IMR-90 (cell line): ENCODE data around the gene SCAF1. TPM values are rescaled to one million over a fixed set of nuclear protein-coding genes. Genes with fewer than 3 reads are reported as not detected.

ENCODE experiments used
- ATAC-seq: fragments of 200-7000 bp; cut with Tn5 transposase; 2 replicates; pipeline ENCODE4 v1.9.1; 2020; ENCODE audit warnings: low read depth, mild to moderate bottlenecking, moderate library complexity
- BruUV-seq: library from RNA; stranded (reverse); fragments of 400-500 nt; replicated peaks from 2 replicates; lab custom pipeline; 2021; lab: Mats Ljungman, UMichigan
- CTCF ChIA-PET: fragments of 300-600 bp; formaldehyde crosslinking; extraction: SDS; loops from one replicate; lab custom pipeline; 2021; ENCODE audit warnings: antibody characterized with exemption; lab: Yijun Ruan, JAX
- POLR2A ChIA-PET: fragments of 300-600 bp; sonication (Branson Sonifier 250); formaldehyde crosslinking; loops from one replicate; lab custom pipeline; 2022; ENCODE audit warnings: antibody characterized with exemption; ENCODE audit not compliant: unreplicated experiment; lab: Charles Lee
- DNase-seq: peaks from one replicate; pipeline ENCODE4 v3.0.0; 2013
- H2AFZ ChIP-seq: replicated peaks from 2 replicates; pipeline ENCODE3; 2013; ENCODE audit warnings: low read length, mild to moderate bottlenecking; ENCODE audit not compliant: poor library complexity
- H2AK5ac ChIP-seq: 2 replicates; pipeline ENCODE4 v1.6.1; 2013; ENCODE audit warnings: low read depth, low read length, inconsistent platforms
- H2AK9ac ChIP-seq: replicated peaks from 2 replicates; pipeline ENCODE3; 2013; ENCODE audit warnings: mild to moderate bottlenecking, low read depth, low read length, moderate library complexity; ENCODE audit not compliant: poor library complexity
- H2BK120ac ChIP-seq: 2 replicates; pipeline ENCODE4 v1.6.1; 2013; ENCODE audit warnings: low read depth, low read length, inconsistent platforms
- H2BK15ac ChIP-seq: 3 replicates; pipeline ENCODE4 v1.6.1; 2013; ENCODE audit warnings: low read depth, low read length, inconsistent platforms
- H2BK20ac ChIP-seq: 2 replicates; pipeline ENCODE4 v1.6.1; 2013; ENCODE audit warnings: low read depth, mild to moderate bottlenecking, inconsistent platforms, low read length, moderate library complexity
- H2BK5ac ChIP-seq: 2 replicates; pipeline ENCODE4 v1.6.1; 2013; ENCODE audit warnings: mild to moderate bottlenecking, low read depth, low read length, inconsistent platforms; ENCODE audit not compliant: poor library complexity, severe bottlenecking
- H3K14ac ChIP-seq: replicated peaks from 2 replicates; pipeline ENCODE4 v1.6.1; 2013; ENCODE audit warnings: low read depth, low read length, inconsistent platforms
- H3K18ac ChIP-seq: 2 replicates; pipeline ENCODE4 v1.6.1; 2013; ENCODE audit warnings: low read depth, low read length, control low read depth
- H3K23ac ChIP-seq: 2 replicates; pipeline ENCODE4 v1.6.1; 2013; ENCODE audit warnings: low read depth, low read length, inconsistent platforms
- H3K27ac ChIP-seq: 2 replicates; pipeline ENCODE4 v1.5.1; 2013; ENCODE audit warnings: mild to moderate bottlenecking, control low read depth, low read length; ENCODE audit not compliant: insufficient read depth
- H3K27me3 ChIP-seq: 2 replicates; pipeline ENCODE4 v1.6.1; 2013; ENCODE audit warnings: low read length; ENCODE audit not compliant: control insufficient read depth, insufficient read depth
- H3K36me3 ChIP-seq: 2 replicates; pipeline ENCODE4 v1.6.1; 2013; ENCODE audit warnings: low read length, mixed read lengths; ENCODE audit not compliant: control insufficient read depth, insufficient read depth
- H3K4ac ChIP-seq: 2 replicates; pipeline ENCODE4 v1.6.1; 2013; ENCODE audit warnings: low read depth, low read length, inconsistent platforms
- H3K4me1 ChIP-seq: 2 replicates; pipeline ENCODE4 v1.6.1; 2013; ENCODE audit warnings: low read length, mixed read lengths; ENCODE audit not compliant: control insufficient read depth, insufficient read depth
- H3K4me2 ChIP-seq: 2 replicates; pipeline ENCODE4 v1.6.1; 2013; ENCODE audit warnings: low read depth, mild to moderate bottlenecking, control low read depth, low read length, moderate library complexity
- H3K4me3 ChIP-seq: 2 replicates; pipeline ENCODE4 v1.5.1; 2013; ENCODE audit warnings: low read depth, mild to moderate bottlenecking, control low read depth, low read length, moderate library complexity; ENCODE audit not compliant: insufficient read depth
- H3K56ac ChIP-seq: 2 replicates; pipeline ENCODE4 v1.6.1; 2013; ENCODE audit warnings: low read length, inconsistent platforms; ENCODE audit not compliant: insufficient read depth; ENCODE audit errors: extremely low read depth
- H3K79me1 ChIP-seq, 2 experiments: 2 replicates each; pipeline ENCODE4 v1.6.1; 2013; ENCODE audit warnings: low read length in 2 of 2, inconsistent platforms in 1 of 2, low read depth in 1 of 2
- H3K9ac ChIP-seq: 2 replicates; pipeline ENCODE4 v1.6.1; 2013; ENCODE audit warnings: low read depth, low read length, control low read depth
- H3K9me1 ChIP-seq: 2 replicates; pipeline ENCODE4 v1.6.1; 2013; ENCODE audit warnings: low read length, inconsistent platforms; ENCODE audit not compliant: insufficient read depth
- H3K9me3 ChIP-seq: 2 replicates; pipeline ENCODE4 v1.6.1; 2013; ENCODE audit warnings: low read length; ENCODE audit not compliant: control insufficient read depth, insufficient read depth
- H4K20me1 ChIP-seq: 2 replicates; pipeline ENCODE4 v1.6.1; 2013; ENCODE audit warnings: low read length, inconsistent platforms; ENCODE audit not compliant: insufficient read depth
- H4K5ac ChIP-seq: 2 replicates; pipeline ENCODE4 v1.6.1; 2013; ENCODE audit warnings: mild to moderate bottlenecking, low read depth, low read length, control low read depth
- H4K8ac ChIP-seq, 2 experiments: 2 replicates each; pipeline ENCODE4 v1.6.1; 2013; ENCODE audit warnings: low read depth in 2 of 2, low read length in 2 of 2, control low read depth in 1 of 2, inconsistent platforms in 1 of 2
- H4K91ac ChIP-seq: 2 replicates; pipeline ENCODE4 v1.6.1; 2013; ENCODE audit warnings: low read depth, low read length, inconsistent platforms; ENCODE audit not compliant: insufficient read depth
- FOS ChIP-seq: fragments of 150-350 bp; IDR thresholded peaks from 2 replicates; pipeline ENCODE4 v1.6.1; 2016; ENCODE audit warnings: low read depth, low read length
- MAFK ChIP-seq: IDR thresholded peaks from 2 replicates; pipeline ENCODE4 v1.6.1; 2012; ENCODE audit warnings: low read depth, low read length, improper control_type of control experiment
- MAZ ChIP-seq: IDR thresholded peaks from 2 replicates; pipeline ENCODE4 v1.6.1; 2012; ENCODE audit warnings: low read depth, mild to moderate bottlenecking, low read length, improper control_type of control experiment, moderate library complexity, borderline replicate concordance
- MXI1 ChIP-seq: IDR thresholded peaks from 2 replicates; pipeline ENCODE4 v1.6.1; 2012; ENCODE audit warnings: low read depth, mild to moderate bottlenecking, low read length, moderate library complexity, borderline replicate concordance
- POLR2A ChIP-seq: IDR thresholded peaks from 2 replicates; pipeline ENCODE4 v1.6.1; 2012; ENCODE audit warnings: mild to moderate bottlenecking, low read depth, low read length
- RAD21 ChIP-seq: IDR thresholded peaks from 2 replicates; pipeline ENCODE4 v1.6.1; 2012; ENCODE audit warnings: low read length, improper control_type of control experiment
- RCOR1 ChIP-seq: IDR thresholded peaks from 2 replicates; pipeline ENCODE4 v1.6.1; 2012; ENCODE audit warnings: mild to moderate bottlenecking, low read length, improper control_type of control experiment; ENCODE audit not compliant: insufficient replicate concordance
- RFX5 ChIP-seq: IDR thresholded peaks from 2 replicates; pipeline ENCODE4 v1.8.0; 2012; ENCODE audit warnings: low read depth, mild to moderate bottlenecking, low read length, moderate library complexity
- SMC3 ChIP-seq: fragments of 150-350 bp; IDR thresholded peaks from 2 replicates; pipeline ENCODE4 v1.6.1; 2016; ENCODE audit warnings: low read depth, mild to moderate bottlenecking, antibody characterized with exemption, low read length, moderate library complexity
- WGBS, 2 experiments: methylation state at CpG; one replicate each; pipeline versions ENCODE4 v1.1.5 to v1.1.7; 2013; ENCODE audit warnings: missing lambda C conversion rate in 2 of 2; ENCODE audit not compliant: insufficient read length in 1 of 2; ENCODE audit errors: extremely low coverage in 2 of 2; 5-methylcytosine and 5-hydroxymethylcytosine counted together
- dilution Hi-C: fragments of 300-500 bp; cut with HindIII; formaldehyde crosslinking; loops from one replicate; pipeline ENCODE4 v1.14.3; 2018; ENCODE audit warnings: low sequenced_read_pairs; ENCODE audit not compliant: unreplicated experiment
- in situ Hi-C: fragments of 300-500 bp; cut with MboI; formaldehyde crosslinking; loops from 3 replicates; pipeline ENCODE4 v1.14.3; 2019; ENCODE audit warnings: low sequenced_read_pairs, inconsistent platforms, mixed read lengths
- intact Hi-C: fragments of 100-400 bp; cut with micrococcal nuclease; formaldehyde crosslinking; loops from 2 replicates; pipeline ENCODE4 v1.10.0; 2022
- polyA plus RNA-seq, 3 experiments: library from polyadenylated mRNA; depleted of rRNA; stranded (reverse); fragments of >200 nt; gene quantifications; 2 replicates each; pipeline ENCODE4 v1.2.3, GENCODE V29; 2012; ENCODE audit warnings: low replicate concordance in 1 of 3
- total RNA-seq: library from RNA; depleted of rRNA; stranded (reverse); fragments of >200 nt; gene quantifications from 2 replicates; pipeline ENCODE4 v1.2.3, GENCODE V29; 2012
- TF ChIP-seq, protein P1 (sequence below): conservative IDR thresholded peaks from 2 replicates; pipeline ENCODE4 v1.5.1; 2012; ENCODE audit warnings: mild to moderate bottlenecking, low read depth, low read length, improper control_type of control experiment

Gene SCAF1
- total and polyA plus RNA-seq, 2 of the 4 experiments (the other 2 are of a cell fraction): 2.2 to 14.8 TPM

DNA sequence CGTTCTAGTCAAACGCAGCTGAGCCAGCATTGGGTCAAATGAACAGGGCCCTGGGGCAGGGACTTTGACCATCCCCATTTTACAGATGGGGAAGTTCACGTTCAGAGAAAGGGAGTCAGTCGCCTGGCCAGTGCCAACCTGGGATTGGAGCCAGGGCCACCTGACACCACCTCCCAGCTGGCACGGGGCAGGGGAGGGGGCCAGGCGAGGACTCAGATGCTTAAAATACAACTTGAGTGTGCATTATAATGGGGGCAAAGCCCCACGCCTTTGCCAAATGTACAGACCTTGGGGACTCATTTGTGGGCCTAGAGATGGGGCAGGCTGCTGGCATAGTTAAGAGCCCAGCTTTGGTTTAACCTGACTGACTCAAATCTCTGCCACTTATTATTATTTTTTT lies 36.4 kb upstream of the SCAF1 start:
- Histone ChIP-seq H3K4ac (no peak overlapping the region), H2BK120ac (no peak overlapping the region), H3K23ac (no peak overlapping the region), H2AK9ac (no peak overlapping the region), H3K36me3 (peaks cover 64% of the 10 kb centered on the region), H3K9me1 (no peaks in the 10 kb centered on the region; the same call in 1 of the 2 replicates), H2AFZ (no peak overlapping the region), H3K4me3 (no peak overlapping the region), H4K20me1 (peaks cover 39% of the 10 kb centered on the region), H2BK20ac (no peak overlapping the region), H4K5ac (no peak overlapping the region), H3K14ac (no peak overlapping the region), H4K8ac (no peak overlapping the region), H3K18ac (no peak overlapping the region), H3K27me3 (no peaks in the 10 kb centered on the region), H2AK5ac (no peak overlapping the region), H2BK5ac (no peak overlapping the region), H3K9me3 (no peaks in the 10 kb centered on the region), H3K56ac (no peak overlapping the region), H3K4me2 (no peak overlapping the region), H2BK15ac (no peak overlapping the region), H3K4me1 (no peaks in the 10 kb centered on the region), H3K27ac (no peak overlapping the region), H4K91ac (no peak overlapping the region), H3K79me1 (peaks cover 19 to 70% of the 10 kb centered on the region in 2 experiments), H3K9ac (no peak overlapping the region)
- ATAC-seq (no peak), DNase-seq (no peak)
- TF ChIP-seq MXI1 (no peak), SMC3 (no peak), POLR2A (no peak), MAZ (no peak), RFX5 (no peak), RAD21 (no peak), MAFK (no peak), FOS (no peak), RCOR1 (no peak)
- TF ChIP-seq, protein P1, sequence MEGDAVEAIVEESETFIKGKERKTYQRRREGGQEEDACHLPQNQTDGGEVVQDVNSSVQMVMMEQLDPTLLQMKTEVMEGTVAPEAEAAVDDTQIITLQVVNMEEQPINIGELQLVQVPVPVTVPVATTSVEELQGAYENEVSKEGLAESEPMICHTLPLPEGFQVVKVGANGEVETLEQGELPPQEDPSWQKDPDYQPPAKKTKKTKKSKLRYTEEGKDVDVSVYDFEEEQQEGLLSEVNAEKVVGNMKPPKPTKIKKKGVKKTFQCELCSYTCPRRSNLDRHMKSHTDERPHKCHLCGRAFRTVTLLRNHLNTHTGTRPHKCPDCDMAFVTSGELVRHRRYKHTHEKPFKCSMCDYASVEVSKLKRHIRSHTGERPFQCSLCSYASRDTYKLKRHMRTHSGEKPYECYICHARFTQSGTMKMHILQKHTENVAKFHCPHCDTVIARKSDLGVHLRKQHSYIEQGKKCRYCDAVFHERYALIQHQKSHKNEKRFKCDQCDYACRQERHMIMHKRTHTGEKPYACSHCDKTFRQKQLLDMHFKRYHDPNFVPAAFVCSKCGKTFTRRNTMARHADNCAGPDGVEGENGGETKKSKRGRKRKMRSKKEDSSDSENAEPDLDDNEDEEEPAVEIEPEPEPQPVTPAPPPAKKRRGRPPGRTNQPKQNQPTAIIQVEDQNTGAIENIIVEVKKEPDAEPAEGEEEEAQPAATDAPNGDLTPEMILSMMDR: no peak
- intact Hi-C loops (no loop called here), dilution Hi-C loops (no loop called here), in situ Hi-C loops (no loop called here)
- POLR2A ChIA-PET: no interaction called here
- no CpG with 5 or more reads among the region's 7 CpGs for WGBS, 2 experiments
- BruUV-seq: no TSS peak
- CTCF ChIA-PET: no interaction called here
